Measurements from ENCODE around the gene GABRR2. TPM values are rescaled to one million over a fixed set of nuclear protein-coding genes. Genes with fewer than 3 reads are reported as not detected.

Gene GABRR2
- polyA plus RNA-seq, 1 donor from 2014 or later: 0.31 TPM

- Histone ChIP-seq H3K79me2 (replicated peaks; ENCODE audit: insufficient read depth, low read length) (no peaks in the 10 kb centered on the region), H3K27me3 (ENCODE audit: insufficient read depth, low read depth, low read length) (no peaks in the 10 kb centered on the region), H3K27ac (ENCODE audit: low read length) (no peak overlapping the region), H3K36me3 (ENCODE audit: insufficient read depth, low read length) (no peaks in the 10 kb centered on the region), H3K4me3 (ENCODE audit: low read length) (no peak overlapping the region), H3K9ac (ENCODE audit: low read length) (no peak overlapping the region), H4K20me1 (ENCODE audit: insufficient read depth) (no peaks in the 10 kb centered on the region), H3F3A (ENCODE audit: insufficient read depth, low read length, poor library complexity, severe bottlenecking) (no peaks in the 10 kb centered on the region), H2AFZ (ENCODE audit: low read depth, low read length) (no peak overlapping the region), H3K9me2 (ENCODE audit: insufficient read depth, low read length) (no peaks in the 10 kb centered on the region), H3K9me3 (ENCODE audit: low read length) (no peaks in the 10 kb centered on the region), H3K4me2 (ENCODE audit: low read length) (no peak overlapping the region)
- TF ChIP-seq SMC3 (conservative IDR thresholded peaks at IDR 0.05; ENCODE audit: poor library complexity) (no peak), POLR2AphosphoS5 (IDR thresholded peaks at IDR 0.05) (no peak), REST (IDR thresholded peaks at IDR 0.05; ENCODE audit: borderline replicate concordance) (no peak), RAD21 (conservative IDR thresholded peaks at IDR 0.05) (no peak), EZH2 (IDR thresholded peaks at IDR 0.05; ENCODE audit: borderline replicate concordance, insufficient read depth, low read length, poor library complexity, severe bottlenecking) (no peak), CTCF (IDR thresholded peaks at IDR 0.05; ENCODE audit: poor library complexity, severe bottlenecking) (no peak), MXI1 (conservative IDR thresholded peaks at IDR 0.05; ENCODE audit: poor library complexity, severe bottlenecking) (no peak), TAF1 (IDR thresholded peaks at IDR 0.05; ENCODE audit: low read depth) (no peak), EP300 (conservative IDR thresholded peaks at IDR 0.05; ENCODE audit: poor library complexity, severe bottlenecking) (no peak)
Observed at GRCh38 chr6:89273816-89274215, 41.3 kb downstream of the GABRR2 start.

GRCh38 chr6:89272596-89272995 is 42.5 kb downstream of the GABRR2 start:
- H3K4me3 ChIP-seq (ENCODE audit: low read length): no peak overlapping the region

More at GRCh38 chr6:89272596-89272995, 42.5 kb downstream of the GABRR2 start:
- H3K9me2 ChIP-seq (ENCODE audit: insufficient read depth, low read length): no peaks in the 10 kb centered on the region
- no peaks in the 10 kb centered on the region for H3K36me3 ChIP-seq (ENCODE audit: insufficient read depth, low read length)
- H3K27me3 ChIP-seq (ENCODE audit: insufficient read depth, low read depth, low read length): no peaks in the 10 kb centered on the region
- no peak for TF ChIP-seq EZH2 (IDR thresholded peaks at IDR 0.05; ENCODE audit: borderline replicate concordance, insufficient read depth, low read length, poor library complexity, severe bottlenecking)
- no peak for TF ChIP-seq SMC3 (conservative IDR thresholded peaks at IDR 0.05; ENCODE audit: poor library complexity)
- TF ChIP-seq EP300 (conservative IDR thresholded peaks at IDR 0.05; ENCODE audit: poor library complexity, severe bottlenecking): no peak
- no peak for TF ChIP-seq CTCF (IDR thresholded peaks at IDR 0.05; ENCODE audit: poor library complexity, severe bottlenecking)
- TF ChIP-seq TAF1 (IDR thresholded peaks at IDR 0.05; ENCODE audit: low read depth): no peak
- TF ChIP-seq POLR2AphosphoS5 (IDR thresholded peaks at IDR 0.05): no peak
- TF ChIP-seq REST (IDR thresholded peaks at IDR 0.05; ENCODE audit: borderline replicate concordance): no peak
- no peak for TF ChIP-seq RAD21 (conservative IDR thresholded peaks at IDR 0.05)
- TF ChIP-seq MXI1 (conservative IDR thresholded peaks at IDR 0.05; ENCODE audit: poor library complexity, severe bottlenecking): no peak
- H2AFZ ChIP-seq (ENCODE audit: low read depth, low read length): no peak overlapping the region
- H3F3A ChIP-seq (ENCODE audit: insufficient read depth, low read length, poor library complexity, severe bottlenecking): no peaks in the 10 kb centered on the region
- no peaks in the 10 kb centered on the region for H3K9me3 ChIP-seq (ENCODE audit: low read length)
- no peak overlapping the region for H3K9ac ChIP-seq (ENCODE audit: low read length)
- no peaks in the 10 kb centered on the region for H3K79me2 ChIP-seq (replicated peaks; ENCODE audit: insufficient read depth, low read length)
- no peak overlapping the region for H3K27ac ChIP-seq (ENCODE audit: low read length)
- no peak overlapping the region for H3K4me2 ChIP-seq (ENCODE audit: low read length)
- H4K20me1 ChIP-seq (ENCODE audit: insufficient read depth): no peaks in the 10 kb centered on the region
